Cortex of kidney (tissue), 1 donor: ENCODE data around the gene CHRNA4.
"Not testable (repeated sequence)": the region's sequence is repeated elsewhere in the genome, so short reads cannot be mapped to it uniquely, and the experiment has no call there.

Experiments used
- DNase-seq: peaks from one replicate; lab custom pipeline; 2025; lab: John Stamatoyannopoulos, UW

The CHRNA4 gene

GRCh38 chr20:63309261-63310071, 51.7 kb downstream of the CHRNA4 start:
- DNase-seq: no peak

DNA sequence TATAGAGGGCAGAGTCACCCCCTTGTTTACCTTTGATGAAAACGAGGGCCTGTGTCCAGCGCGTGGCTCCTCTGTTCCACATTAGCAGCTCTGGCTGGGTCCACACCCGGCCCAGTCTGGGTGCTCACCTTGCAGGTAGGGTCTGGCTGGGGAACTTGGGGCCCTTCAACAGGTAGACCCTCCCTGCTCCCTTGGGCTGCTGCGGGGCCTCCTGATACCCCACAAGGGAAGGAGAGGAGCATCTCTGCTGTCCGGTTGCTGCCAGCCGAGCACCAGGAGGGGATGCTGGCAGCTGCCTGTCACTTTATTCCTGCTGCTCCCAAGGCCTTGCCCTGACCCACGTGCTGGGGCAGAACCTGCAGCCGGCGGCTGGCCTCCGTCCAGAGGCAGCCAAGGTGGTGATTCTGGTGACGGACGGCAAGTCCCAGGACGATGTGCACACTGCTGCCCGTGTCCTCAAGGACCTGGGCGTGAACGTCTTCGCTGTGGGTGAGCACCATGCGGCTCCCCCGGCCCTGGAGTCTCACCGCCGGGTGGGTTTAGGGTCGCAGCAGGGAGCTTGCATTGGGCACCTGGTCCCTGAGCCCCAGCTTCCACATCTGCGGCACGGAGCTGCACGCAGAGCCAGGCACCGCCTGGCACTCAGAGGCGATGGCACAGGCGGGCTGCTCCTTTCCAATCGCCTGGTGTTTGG, 52.8 kb downstream of the CHRNA4 start:
- no peak for DNase-seq

- no peak for DNase-seq
Observed at GRCh38 chr20:63307538-63308217, 53.5 kb downstream of the CHRNA4 start.

DNA sequence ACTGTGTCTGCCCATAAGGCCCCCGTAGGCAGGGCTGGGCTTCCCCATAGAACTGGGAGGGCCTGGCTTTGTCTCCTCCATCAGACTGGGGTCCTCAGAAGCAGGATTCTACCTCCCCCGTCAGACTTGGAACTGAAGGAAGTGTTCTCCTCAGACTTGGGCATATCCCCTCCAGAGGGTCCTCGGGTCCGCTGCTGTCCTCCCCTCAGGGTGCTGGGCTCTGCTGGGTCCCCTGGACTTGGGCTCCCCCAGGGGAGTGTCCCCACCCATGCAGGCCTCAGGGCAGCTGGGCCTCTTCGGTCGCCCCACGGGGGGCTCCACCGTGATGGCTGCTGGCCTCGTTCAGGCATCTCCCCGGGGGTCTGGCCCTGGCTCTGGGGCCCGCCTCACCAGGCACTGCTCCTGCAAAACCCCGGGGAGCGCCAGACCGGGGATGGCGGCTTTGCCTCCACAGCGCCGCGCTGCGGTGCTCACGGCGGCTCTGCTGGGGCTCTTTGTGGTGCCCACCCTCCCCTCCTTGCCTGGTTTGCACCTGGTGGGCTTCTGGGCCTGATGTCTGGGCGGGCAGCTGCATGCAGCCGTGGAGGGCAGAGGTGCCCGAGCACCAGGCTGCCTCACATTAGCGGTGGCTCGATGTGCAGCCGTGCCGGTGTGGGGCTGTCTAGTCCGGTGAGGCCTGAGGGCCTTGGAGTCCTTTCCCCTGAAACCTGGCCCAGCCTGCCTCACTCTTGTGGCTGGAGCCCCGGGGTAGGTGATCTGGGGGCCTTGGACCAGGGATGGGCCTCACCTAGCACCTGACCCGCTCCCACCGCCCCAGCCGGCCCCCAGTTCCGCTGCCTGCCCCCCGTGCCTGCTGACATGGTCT, 54.2 kb downstream of the CHRNA4 start:
- DNase-seq: no peak

GRCh38 chr20:63305933-63306672, 55.0 kb downstream of the CHRNA4 start:
- DNase-seq: not testable (repeated sequence)

DNA sequence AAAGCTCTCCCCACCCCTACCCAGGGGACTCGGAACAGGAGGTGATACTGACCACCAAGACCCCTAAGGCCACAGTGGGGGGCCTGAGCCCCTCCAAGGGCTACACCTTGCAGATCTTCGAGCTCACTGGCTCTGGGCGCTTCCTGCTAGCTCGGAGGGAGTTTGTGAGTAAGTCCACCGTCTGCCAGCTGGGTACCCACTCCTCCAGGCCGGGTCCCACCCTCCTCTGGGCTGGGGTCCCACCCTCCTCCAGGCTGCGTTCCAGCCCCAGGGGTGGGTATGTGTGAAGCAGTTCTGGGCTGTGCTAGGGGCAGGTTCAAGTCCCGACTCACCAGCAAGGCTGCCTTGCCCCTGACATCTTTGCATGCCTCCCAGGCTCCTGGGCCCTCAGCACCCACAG, 55.8 kb downstream of the CHRNA4 start:
- no peak for DNase-seq

DNA sequence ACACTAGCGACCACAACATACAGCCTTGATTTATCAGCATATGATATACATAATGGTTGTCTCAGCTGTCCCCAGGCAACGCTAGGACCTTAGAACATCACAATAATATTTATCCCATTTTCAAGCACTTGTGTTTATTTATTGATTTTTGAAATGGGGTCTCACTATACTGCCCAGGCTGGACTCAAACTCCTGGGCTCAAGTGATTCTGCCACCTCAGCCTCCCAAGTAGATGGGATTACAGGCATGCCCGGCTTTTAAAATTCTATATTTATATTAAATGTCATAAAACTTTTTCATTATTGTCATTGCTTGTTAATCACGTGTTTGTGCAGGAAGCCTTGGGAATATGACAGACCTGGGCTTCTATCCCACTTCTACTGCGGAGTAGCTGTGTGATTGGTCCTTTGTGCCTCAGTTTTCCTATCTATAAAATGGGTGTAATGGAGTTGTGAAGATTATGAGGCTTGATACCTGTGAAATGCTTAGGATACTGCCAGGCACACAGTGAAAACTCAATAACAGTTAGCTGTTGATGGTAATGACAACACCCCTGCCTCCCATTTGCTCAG, 58.0 kb downstream of the CHRNA4 start:
- DNase-seq: no peak

- DNase-seq: no peak
Observed at GRCh38 chr20:63301671-63302070, 59.5 kb downstream of the CHRNA4 start.

DNA sequence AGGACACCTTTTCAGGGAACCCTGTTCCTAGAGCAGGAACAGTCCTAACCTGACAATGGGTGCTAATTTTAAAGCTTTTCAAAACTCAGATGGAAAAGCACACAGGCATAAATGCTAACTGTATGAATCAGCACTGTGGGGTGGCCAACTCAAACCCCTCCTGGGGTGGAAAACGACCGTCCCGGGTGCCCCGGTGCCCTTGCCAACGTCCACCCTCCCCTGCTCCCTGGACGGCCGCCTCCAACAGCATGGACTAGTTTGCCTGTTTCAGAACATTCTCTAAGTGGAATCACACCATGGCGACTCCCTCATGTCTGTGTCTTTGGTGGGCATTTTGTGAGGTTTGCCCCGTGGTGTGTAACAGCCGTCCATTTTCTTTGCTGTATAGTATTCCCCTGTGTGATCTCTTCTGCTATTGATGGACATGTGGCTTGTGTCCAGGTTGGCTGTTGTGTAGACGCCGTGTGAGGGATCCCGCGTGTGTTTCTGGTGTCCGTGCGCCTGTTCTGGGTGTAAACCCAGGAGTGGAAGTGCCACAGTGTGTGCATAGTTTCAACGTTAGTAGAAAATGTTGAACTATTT, 62.3 kb downstream of the CHRNA4 start:
- DNase-seq: no peak

- no peak for DNase-seq
Observed at GRCh38 chr20:63297796-63298572, 63.2 kb downstream of the CHRNA4 start.

DNA sequence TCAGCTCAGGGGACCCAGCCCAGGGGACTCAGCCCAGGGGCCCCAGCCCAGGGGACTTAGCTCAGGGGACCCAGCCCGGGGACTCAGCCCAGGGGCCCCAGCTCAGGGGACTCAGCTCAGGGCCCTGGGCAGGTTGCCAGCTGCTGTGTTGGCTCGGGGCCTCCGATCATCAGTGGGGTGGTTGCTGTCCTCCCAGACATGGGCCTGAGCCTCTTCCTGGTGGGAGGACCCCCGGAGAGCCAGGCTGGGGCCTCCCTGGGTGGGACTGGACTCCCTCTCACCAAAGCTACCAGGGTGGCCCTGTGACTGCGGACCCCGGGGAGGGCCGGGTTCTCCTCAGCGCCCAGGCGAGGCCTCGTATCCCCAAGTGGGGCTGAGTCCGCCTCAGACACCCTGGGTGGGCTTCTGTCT, 63.8 kb downstream of the CHRNA4 start:
- DNase-seq: no peak

DNA sequence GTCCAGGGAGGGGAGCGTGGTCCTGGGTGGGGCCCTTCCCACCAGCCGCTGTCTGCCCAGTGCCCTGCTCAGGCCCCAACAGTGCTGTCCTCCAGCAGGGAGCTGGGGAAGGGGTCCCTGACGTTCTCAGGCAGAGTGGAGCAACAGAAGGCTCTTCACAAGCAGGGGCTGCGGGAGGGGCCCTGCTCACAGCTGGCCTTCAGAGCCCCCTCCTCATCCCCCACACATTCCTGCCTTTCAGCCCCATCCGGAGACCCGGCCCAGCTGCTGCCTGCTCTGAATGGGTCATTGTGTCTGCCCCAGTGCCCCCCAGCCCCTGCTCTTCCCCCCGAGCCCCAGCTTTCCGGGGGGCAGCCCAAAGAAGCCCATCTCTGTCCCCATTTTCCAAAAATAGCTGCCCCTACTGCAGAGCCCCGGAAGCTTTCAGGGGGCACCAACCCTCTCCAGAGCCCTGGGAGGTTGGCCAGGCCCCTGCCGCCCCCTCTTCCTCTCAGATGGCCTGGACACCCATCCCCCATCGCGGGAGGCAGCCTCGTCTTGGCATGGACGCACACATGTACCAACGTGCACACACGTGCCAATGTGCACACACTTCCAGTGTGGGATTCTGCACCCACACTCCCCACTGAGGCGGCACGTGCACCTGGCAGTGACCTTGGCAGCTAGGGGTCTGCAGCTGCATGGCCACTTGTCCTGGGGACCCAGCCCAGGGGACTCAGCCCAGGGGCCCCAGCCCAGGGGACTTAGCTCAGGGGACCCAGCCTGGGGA, 64.4 kb downstream of the CHRNA4 start:
- DNase-seq: no peak

DNA sequence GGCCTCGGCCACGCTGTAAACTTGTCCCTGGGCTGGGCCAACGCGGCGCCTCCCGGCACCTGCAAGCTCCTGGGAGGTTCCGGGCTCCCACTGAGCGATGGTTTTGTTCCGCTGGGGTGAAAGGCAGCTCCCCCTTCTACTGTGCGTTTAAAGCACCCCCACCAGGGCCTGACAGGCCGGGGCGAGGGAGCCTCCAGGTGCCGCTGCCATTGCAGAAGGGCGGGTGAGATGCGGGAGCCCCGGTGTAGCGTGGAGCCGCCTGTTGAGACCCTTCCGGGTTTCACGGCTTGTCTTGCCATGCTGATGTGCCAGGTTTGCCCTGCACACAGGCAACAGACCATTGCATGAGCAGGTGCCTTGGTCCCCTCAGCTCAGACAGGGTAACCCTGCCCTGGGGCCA, 65.3 kb downstream of the CHRNA4 start:
- DNase-seq: no peak

GRCh38 chr20:63295422-63295821, 65.7 kb downstream of the CHRNA4 start:
- DNase-seq: no peak

DNA sequence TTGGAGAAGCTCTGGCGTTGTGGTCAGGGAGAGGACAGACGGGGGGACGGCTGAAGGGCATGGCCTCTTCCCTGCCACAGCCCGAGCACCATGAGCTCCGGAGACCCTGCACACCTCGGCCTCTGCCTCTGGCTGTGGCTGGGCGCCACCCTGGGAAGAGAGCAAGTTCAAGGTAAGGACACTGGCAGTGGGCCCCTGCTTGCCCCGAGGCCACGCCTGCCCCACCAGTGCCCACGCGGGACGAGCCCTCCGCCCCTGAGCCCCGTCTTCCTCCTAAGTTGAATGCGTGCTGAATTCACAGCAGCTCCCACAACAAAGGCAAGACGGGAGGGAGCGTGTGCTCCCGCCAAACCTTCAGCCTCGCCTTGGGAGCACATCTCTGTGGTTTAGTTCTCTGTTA, 66.1 kb downstream of the CHRNA4 start:
- no peak for DNase-seq

DNA sequence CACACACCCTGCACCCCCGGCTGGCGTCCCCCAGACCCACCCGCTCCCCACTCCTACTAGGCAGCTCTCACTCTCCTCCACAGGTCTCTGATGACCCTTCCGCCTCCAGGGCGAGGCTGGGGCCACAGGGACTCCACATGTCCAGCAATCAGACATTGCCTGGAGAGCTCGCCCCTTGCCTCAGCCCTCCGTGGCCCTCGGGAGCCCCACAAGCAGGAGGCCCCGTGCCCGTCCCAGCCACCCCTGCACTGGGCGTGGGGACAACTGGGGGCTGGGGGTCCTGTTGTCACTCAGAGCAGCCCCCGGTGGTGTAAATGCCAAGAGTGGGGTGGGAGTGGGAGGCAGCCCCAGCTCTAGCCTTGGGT, 66.6 kb downstream of the CHRNA4 start:
- no peak for DNase-seq

GRCh38 chr20:63293871-63294535, 67.1 kb downstream of the CHRNA4 start:
- no peak for DNase-seq

- no peak for DNase-seq
Observed at GRCh38 chr20:63293456-63293855, 67.7 kb downstream of the CHRNA4 start.
